GM12874 (cell line): ENCODE data around the gene FBXO31.

Source experiments
- CTCF ChIP-seq: IDR thresholded peaks from 2 replicates; pipeline ENCODE4 v1.5.1; 2011; ENCODE audit warnings: low read depth, mild to moderate bottlenecking, control low read depth, low read length, moderate library complexity; ENCODE audit not compliant: insufficient read depth

Gene FBXO31

GRCh38 chr16:87327798-87328495 lies 55.6 kb downstream of the FBXO31 start:
- no peak for TF ChIP-seq CTCF

GRCh38 chr16:87326151-87326571 lies 57.4 kb downstream of the FBXO31 start:
- no peak for TF ChIP-seq CTCF

- no peak for TF ChIP-seq CTCF
Measured at GRCh38 chr16:87325423-87325858, 58.1 kb downstream of the FBXO31 start.

GRCh38 chr16:87324411-87325275 lies 58.9 kb downstream of the FBXO31 start:
- peak; percentile 84 for TF ChIP-seq CTCF

- TF ChIP-seq CTCF, result no peak
Measured at GRCh38 chr16:87323727-87324410, 59.7 kb downstream of the FBXO31 start.

DNA sequence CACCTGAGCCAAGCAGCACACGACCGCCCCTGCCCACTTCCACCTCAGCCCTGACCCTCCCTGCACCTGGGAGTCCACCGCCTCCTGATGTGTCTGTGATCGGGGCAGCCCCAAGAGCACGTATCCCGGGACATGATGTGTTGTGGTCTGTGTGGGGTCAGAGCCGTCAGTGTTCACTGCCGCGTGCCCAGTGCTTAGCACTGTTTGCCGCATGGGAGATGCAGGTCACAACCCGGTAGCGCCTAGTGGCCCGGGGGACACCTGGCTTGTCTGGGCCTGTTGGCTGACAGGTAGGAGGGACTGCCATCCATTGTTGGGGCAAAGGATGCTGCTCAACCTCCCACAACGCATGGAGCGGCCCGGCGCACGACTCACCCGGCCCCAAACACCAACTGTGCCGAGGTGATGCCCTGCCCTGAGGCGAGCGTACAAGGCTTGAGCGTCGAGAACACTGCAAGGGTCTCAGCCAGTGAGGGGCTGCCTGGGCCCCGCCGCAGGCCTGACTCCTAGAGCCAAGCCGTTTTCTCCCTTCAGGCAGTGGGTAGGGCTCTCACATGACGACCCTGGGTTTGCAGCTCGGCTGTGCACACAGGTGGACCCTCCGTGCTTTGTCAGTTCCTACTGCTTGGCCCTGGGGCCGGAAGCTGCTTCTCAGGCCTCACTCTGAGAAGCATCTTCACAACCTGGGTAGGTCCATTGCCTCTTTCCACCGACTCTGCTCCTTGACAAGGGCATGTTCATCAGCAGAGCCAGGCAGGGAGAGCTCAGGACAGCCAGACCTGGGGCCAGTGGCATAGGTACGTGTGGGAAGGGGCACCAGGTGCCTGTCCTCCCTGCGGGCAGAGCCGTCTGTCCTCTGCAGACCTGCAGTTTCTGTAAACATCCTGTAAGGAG lies 60.5 kb downstream of the FBXO31 start:
- no peak for TF ChIP-seq CTCF

- no peak for TF ChIP-seq CTCF
Measured at GRCh38 chr16:87322360-87322759, 61.2 kb downstream of the FBXO31 start.
